ENCODE data around the gene NUP210L. TPM values are rescaled to one million over a fixed set of nuclear protein-coding genes. Genes with fewer than 3 reads are reported as not detected.
A peak's percentile ranks its signal among the peaks of the same experiment; 100 is the strongest.

NUP210L gene
- total RNA-seq, 3 donors from 2014 or later: 0.06 TPM; not detected in 2

DNA sequence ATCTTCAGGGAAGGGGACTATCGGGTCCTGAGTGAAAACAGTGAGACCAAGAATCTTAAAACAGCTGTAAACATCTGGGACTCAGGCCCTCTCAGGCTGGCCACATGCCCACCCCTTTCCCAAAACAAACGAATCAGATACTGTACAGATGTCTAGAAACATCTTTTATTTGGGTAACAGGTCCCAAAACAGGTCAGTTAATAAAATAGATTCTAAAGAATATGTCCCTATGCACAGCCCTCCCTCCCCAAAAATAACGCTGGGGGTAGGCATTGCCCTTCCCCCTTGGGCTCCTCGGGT is 196.0 kb downstream of the NUP210L start:
- no peaks in the 10 kb centered on the region for H3K9me3 ChIP-seq
- H3K4me1 ChIP-seq (ENCODE audit: low read depth): peaks cover 38% of the 10 kb centered on the region
- TF ChIP-seq, protein P1, sequence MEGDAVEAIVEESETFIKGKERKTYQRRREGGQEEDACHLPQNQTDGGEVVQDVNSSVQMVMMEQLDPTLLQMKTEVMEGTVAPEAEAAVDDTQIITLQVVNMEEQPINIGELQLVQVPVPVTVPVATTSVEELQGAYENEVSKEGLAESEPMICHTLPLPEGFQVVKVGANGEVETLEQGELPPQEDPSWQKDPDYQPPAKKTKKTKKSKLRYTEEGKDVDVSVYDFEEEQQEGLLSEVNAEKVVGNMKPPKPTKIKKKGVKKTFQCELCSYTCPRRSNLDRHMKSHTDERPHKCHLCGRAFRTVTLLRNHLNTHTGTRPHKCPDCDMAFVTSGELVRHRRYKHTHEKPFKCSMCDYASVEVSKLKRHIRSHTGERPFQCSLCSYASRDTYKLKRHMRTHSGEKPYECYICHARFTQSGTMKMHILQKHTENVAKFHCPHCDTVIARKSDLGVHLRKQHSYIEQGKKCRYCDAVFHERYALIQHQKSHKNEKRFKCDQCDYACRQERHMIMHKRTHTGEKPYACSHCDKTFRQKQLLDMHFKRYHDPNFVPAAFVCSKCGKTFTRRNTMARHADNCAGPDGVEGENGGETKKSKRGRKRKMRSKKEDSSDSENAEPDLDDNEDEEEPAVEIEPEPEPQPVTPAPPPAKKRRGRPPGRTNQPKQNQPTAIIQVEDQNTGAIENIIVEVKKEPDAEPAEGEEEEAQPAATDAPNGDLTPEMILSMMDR (IDR thresholded peaks at IDR 0.05): no peak
- no peak overlapping the region for H3K4me3 ChIP-seq
- DNase-seq: peak in 1 of 3 donors; percentile 48
- H3K36me3 ChIP-seq (ENCODE audit: low read depth): no peaks in the 10 kb centered on the region
- ATAC-seq: no peak
- intact Hi-C loops (cut with DNase I, micrococcal nuclease): no loop called here

DNA sequence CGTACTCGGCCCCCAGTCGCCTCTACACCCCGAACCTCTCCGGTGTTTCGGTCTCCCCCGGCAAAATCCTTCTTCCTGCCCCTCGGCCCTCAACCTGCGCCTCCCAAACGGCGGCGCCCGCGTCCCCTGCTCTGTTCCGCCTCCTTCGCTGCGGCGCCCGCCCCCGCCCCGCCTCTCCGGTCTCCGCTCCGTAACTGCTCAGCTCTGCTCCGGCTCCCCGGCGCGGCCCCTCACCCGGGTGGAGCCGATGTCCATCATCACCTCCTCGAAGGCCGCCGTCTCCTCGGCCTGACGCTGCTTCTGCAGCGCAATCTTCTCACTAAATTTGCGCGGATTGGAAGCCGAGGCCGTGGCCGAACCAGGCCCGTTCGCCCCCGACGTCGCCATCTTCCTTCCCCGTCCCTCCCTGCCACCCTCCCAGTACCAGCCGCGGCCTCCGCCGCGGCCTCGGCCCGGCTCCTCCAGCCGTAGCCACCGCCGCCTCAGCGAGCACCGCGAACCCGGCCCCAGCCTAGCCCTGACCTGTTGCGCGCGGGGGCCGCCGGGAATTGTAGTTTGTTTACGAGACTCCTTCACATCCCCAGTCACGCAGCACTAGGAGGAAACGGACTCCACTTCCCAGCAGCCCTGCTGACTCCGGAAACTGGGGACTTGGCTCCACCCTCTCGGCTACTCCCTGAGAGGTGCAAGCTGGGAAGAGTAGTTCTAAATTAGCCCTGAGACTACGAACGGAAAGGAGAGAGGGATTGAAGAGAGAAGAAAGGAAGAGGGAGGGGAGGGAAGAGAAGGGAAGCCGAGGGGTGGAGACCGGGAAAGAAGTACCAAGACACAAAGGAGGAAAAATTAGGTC is 196.5 kb downstream of the NUP210L start, which contains the start of gene CRTC2:
TSS of gene CRTC2 (minus strand) at position 502 of the 850 bp plus-strand sequence. CDS start at position 387, 115 bp downstream.
- TF ChIP-seq, protein P1 (IDR thresholded peaks at IDR 0.05): no peak
- intact Hi-C loops (cut with DNase I, micrococcal nuclease): no loop called here
- no peaks in the 10 kb centered on the region for H3K36me3 ChIP-seq (ENCODE audit: low read depth)
- peaks cover 38% of the 10 kb centered on the region for H3K4me1 ChIP-seq (ENCODE audit: low read depth)
- peak within 1 kb of the TSS; percentile 82 for H3K4me3 ChIP-seq
- DNase-seq (peak; percentile 98 to 100 (median 99)), ATAC-seq (peak; percentile 89)
- no peaks in the 10 kb centered on the region for H3K9me3 ChIP-seq

DNA sequence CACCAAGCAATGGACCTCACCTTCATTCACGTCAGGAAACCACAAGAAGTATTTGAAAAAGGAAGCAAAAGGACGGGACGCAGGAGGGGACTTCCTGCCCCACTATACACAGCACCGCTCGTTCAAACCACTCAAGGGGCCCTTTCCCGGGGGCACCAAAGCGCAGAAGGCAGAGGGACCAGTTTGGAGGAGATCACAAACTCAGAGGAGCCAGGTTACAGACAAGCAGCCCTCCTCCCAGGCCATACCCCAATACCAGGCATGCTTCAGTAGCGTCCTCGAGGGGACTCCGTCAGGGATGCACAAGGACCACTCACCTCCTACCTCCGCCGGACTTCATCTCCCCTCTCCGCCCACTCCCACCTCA is 197.1 kb downstream of the NUP210L start:
- Histone ChIP-seq H3K4me1 (ENCODE audit: low read depth) (peaks cover 37% of the 10 kb centered on the region), H3K4me3 (peak overlapping the region; percentile 82), H3K9me3 (no peaks in the 10 kb centered on the region), H3K36me3 (ENCODE audit: low read depth) (no peaks in the 10 kb centered on the region)
- intact Hi-C loops (cut with DNase I, micrococcal nuclease): no loop called here
- DNase-seq: peak in 1 of 3 donors; percentile 44
- TF ChIP-seq, protein P1 (IDR thresholded peaks at IDR 0.05): no peak
- peak; percentile 21 for ATAC-seq

DNA sequence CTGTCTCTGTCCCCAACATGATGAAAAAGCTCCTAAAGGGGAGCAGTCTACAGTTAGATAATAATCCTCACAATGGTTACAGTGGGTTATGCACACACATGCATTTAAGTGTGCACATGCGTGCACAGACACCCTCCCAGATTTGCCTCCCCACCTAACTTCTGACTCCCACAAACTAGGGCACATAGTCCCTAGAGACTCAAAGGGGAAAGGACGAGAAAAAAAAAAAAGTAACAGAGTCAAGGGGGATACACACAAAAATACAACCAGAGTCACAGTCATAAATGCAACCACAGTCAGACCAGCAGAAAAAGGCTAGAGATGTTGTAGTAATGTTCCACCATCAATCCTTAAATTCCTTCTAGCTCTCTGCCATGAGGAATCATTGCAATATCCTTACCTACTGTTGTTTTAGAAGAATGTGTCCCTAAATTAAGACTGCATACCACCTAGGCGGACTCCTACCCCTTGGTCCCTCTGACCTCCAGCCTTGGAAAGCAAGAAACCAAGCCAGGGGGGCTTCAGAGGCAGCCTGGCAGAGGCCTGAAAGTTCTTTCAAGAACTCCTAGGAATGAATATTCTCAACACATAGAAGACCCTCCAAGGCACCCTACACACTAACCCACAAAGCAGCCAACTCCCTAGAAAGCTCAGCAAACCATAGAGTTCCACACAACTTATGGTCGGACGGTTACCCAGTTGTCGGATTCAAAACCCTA is 197.7 kb downstream of the NUP210L start:
- intact Hi-C loops (cut with DNase I, micrococcal nuclease): no loop called here
- no peak for DNase-seq
- peaks cover 32% of the 10 kb centered on the region for H3K4me1 ChIP-seq (ENCODE audit: low read depth)
- peaks cover 6% of the 10 kb centered on the region for H3K36me3 ChIP-seq (ENCODE audit: low read depth)
- ATAC-seq: no peak
- no peaks in the 10 kb centered on the region for H3K9me3 ChIP-seq
- H3K4me3 ChIP-seq: peak overlapping the region; percentile 82
- TF ChIP-seq, protein P1 (IDR thresholded peaks at IDR 0.05): no peak

DNA sequence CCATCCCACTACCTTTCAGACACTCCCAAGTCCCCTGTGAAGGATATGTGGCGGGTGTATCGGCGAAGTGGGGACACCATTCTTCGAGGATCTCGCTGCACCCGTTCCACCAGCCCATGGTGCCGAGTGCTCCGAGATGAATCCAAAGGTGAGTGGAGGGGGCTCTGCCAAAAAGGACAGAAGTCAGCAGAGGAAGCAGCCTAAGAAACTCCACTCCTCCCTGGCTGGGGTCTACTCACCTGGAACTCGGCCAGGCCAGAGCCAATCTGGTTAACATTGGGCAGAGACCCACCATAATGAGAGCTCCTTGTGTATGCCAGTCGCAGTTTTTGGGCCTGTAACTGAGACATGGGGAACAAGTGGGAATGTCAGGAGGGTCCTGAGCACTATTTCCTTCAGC is 200.0 kb downstream of the NUP210L start:
- intact Hi-C loops (cut with DNase I, micrococcal nuclease): no loop called here
- DNase-seq (no peak), ATAC-seq (no peak)
- Histone ChIP-seq H3K4me3 (no peak overlapping the region), H3K9me3 (no peaks in the 10 kb centered on the region), H3K4me1 (ENCODE audit: low read depth) (peaks cover 23% of the 10 kb centered on the region), H3K36me3 (ENCODE audit: low read depth) (peaks cover 9% of the 10 kb centered on the region)
- TF ChIP-seq, protein P1 (IDR thresholded peaks at IDR 0.05): no peak
